ENCODE measurements around the gene MEIS2. TPM values are rescaled to one million over a fixed set of nuclear protein-coding genes. Genes with fewer than 3 reads are reported as not detected.

MEIS2 gene
- total RNA-seq, 2 donors from 2014 or later, result 7.1 to 9.7 TPM

GRCh38 chr15:37034392-37034791 is 66.0 kb downstream of the MEIS2 start:
- Histone ChIP-seq H3K27ac (ENCODE audit: low read depth, low read length) (peak overlapping the region; percentile 3), H3K4me3 (ENCODE audit: low read length) (no peak overlapping the region), H3K27me3 (ENCODE audit: control insufficient read depth, insufficient read depth, low read length, poor library complexity, severe bottlenecking) (no peaks in the 10 kb centered on the region), H3K4me1 (ENCODE audit: control insufficient read depth, insufficient read depth, low read length) (peaks cover 13% of the 10 kb centered on the region), H3K9ac (ENCODE audit: extremely low read depth, low read length, poor library complexity, severe bottlenecking) (no peak overlapping the region), H3K9me3 (ENCODE audit: control insufficient read depth, low read length) (no peaks in the 10 kb centered on the region), H3K36me3 (ENCODE audit: control insufficient read depth, insufficient read depth, low read length) (no peaks in the 10 kb centered on the region)
- no peaks in the 10 kb centered on the region for H3K9me3 Mint-ChIP-seq
- no peaks in the 10 kb centered on the region for H3K36me3 Mint-ChIP-seq (ENCODE audit: low read depth)
- peaks cover 34% of the 10 kb centered on the region for H3K4me1 Mint-ChIP-seq
- 90 to 95% methylated on average over 5 to 7 of the region's 7 CpGs for WGBS, 2 experiments (ENCODE audit: insufficient coverage in 1 of 2, insufficient read length in 1 of 2)
- no peak for TF ChIP-seq CTCF (conservative IDR thresholded peaks at IDR 0.05)
- DNase-seq, result no peak
- H3K4me3 Mint-ChIP-seq, result no peak overlapping the region
- H3K27me3 Mint-ChIP-seq (ENCODE audit: insufficient read depth), result peaks cover 21% of the 10 kb centered on the region
- no peak overlapping the region for H3K27ac Mint-ChIP-seq

GRCh38 chr15:37032091-37032775 is 68.1 kb downstream of the MEIS2 start:
- H3K9me3 Mint-ChIP-seq, result no peaks in the 10 kb centered on the region
- H3K4me1 Mint-ChIP-seq, result peaks cover 33% of the 10 kb centered on the region
- WGBS, 2 experiments (ENCODE audit: insufficient coverage in 1 of 2, insufficient read length in 1 of 2), result 86 to 100% methylated on average over 2 to 4 of the region's 4 CpGs
- H3K27ac Mint-ChIP-seq, result no peak overlapping the region
- Histone ChIP-seq H3K9me3 (ENCODE audit: control insufficient read depth, low read length) (no peaks in the 10 kb centered on the region), H3K4me1 (ENCODE audit: control insufficient read depth, insufficient read depth, low read length) (peaks cover 14% of the 10 kb centered on the region), H3K27ac (ENCODE audit: low read depth, low read length) (no peak overlapping the region), H3K4me3 (ENCODE audit: low read length) (no peak overlapping the region), H3K27me3 (ENCODE audit: control insufficient read depth, insufficient read depth, low read length, poor library complexity, severe bottlenecking) (no peaks in the 10 kb centered on the region), H3K36me3 (ENCODE audit: control insufficient read depth, insufficient read depth, low read length) (no peaks in the 10 kb centered on the region), H3K9ac (ENCODE audit: extremely low read depth, low read length, poor library complexity, severe bottlenecking) (no peak overlapping the region)
- peaks cover 10% of the 10 kb centered on the region for H3K27me3 Mint-ChIP-seq (ENCODE audit: insufficient read depth)
- no peak overlapping the region for H3K4me3 Mint-ChIP-seq
- DNase-seq, result no peak
- no peaks in the 10 kb centered on the region for H3K36me3 Mint-ChIP-seq (ENCODE audit: low read depth)
- no peak for TF ChIP-seq CTCF (conservative IDR thresholded peaks at IDR 0.05)

GRCh38 chr15:37031198-37031597 is 69.2 kb downstream of the MEIS2 start:
- no peaks in the 10 kb centered on the region for H3K36me3 ChIP-seq (ENCODE audit: control insufficient read depth, insufficient read depth, low read length)
- Mint-ChIP-seq H3K9me3 (no peaks in the 10 kb centered on the region), H3K27me3 (ENCODE audit: insufficient read depth) (peaks cover 5% of the 10 kb centered on the region), H3K36me3 (ENCODE audit: low read depth) (no peaks in the 10 kb centered on the region), H3K4me3 (no peak overlapping the region), H3K27ac (no peak overlapping the region), H3K4me1 (peaks cover 41% of the 10 kb centered on the region)
- H3K4me1 ChIP-seq (ENCODE audit: control insufficient read depth, insufficient read depth, low read length), result peaks cover 20% of the 10 kb centered on the region
- WGBS, 2 experiments (ENCODE audit: insufficient coverage in 1 of 2, insufficient read length in 1 of 2), result 91 to 98% methylated on average over 2 to 4 of the region's 4 CpGs
- no peak overlapping the region for H3K27ac ChIP-seq (ENCODE audit: low read depth, low read length)
- no peaks in the 10 kb centered on the region for H3K9me3 ChIP-seq (ENCODE audit: control insufficient read depth, low read length)
- no peak for TF ChIP-seq CTCF (conservative IDR thresholded peaks at IDR 0.05)
- no peak overlapping the region for H3K9ac ChIP-seq (ENCODE audit: extremely low read depth, low read length, poor library complexity, severe bottlenecking)
- H3K27me3 ChIP-seq (ENCODE audit: control insufficient read depth, insufficient read depth, low read length, poor library complexity, severe bottlenecking), result no peaks in the 10 kb centered on the region
- no peak overlapping the region for H3K4me3 ChIP-seq (ENCODE audit: low read length)
- no peak for DNase-seq
